K562 (cell line): ENCODE data around the gene SNX9. TPM values are rescaled to one million over a fixed set of nuclear protein-coding genes. Genes with fewer than 3 reads are reported as not detected.

ENCODE experiments used
- ELF4 ChIP-seq: fragments of 450-650 bp; formaldehyde crosslinking; IDR thresholded peaks from 2 replicates; pipeline ENCODE4 v1.4.0; 2022; ENCODE audit warnings: missing genetic modification characterization
- ESRRB ChIP-seq: fragments of 250-450 bp; sonication (Bioruptor Pico); IDR thresholded peaks from 2 replicates; pipeline ENCODE4 v1.5.0; 2020; ENCODE audit warnings: mild to moderate bottlenecking, moderate library complexity, borderline replicate concordance
- HDAC2 ChIP-seq: fragments of 450-650 bp; IDR thresholded peaks from 2 replicates; pipeline ENCODE4 v1.6.1; 2016; ENCODE audit warnings: mild to moderate bottlenecking
- NBN ChIP-seq: fragments of 450-650 bp; IDR thresholded peaks from 2 replicates; pipeline ENCODE4 v1.6.1; 2016; ENCODE audit warnings: low read depth, mild to moderate bottlenecking
- NFRKB ChIP-seq: fragments of 450-650 bp; IDR thresholded peaks from 2 replicates; pipeline ENCODE4 v1.6.1; 2016; ENCODE audit warnings: low read depth
- NR2F6 ChIP-seq: fragments of 450-650 bp; formaldehyde crosslinking; IDR thresholded peaks from 2 replicates; pipeline ENCODE4 v1.4.0; 2020; ENCODE audit warnings: mild to moderate bottlenecking
- POLR2AphosphoS2 ChIP-seq: IDR thresholded peaks from 2 replicates; pipeline ENCODE4 v1.6.1; 2012; ENCODE audit warnings: low read length, improper control_type of control experiment
- POLR3A ChIP-seq: IDR thresholded peaks from 2 replicates; pipeline ENCODE4 v1.6.1; 2011; ENCODE audit warnings: borderline replicate concordance, mild to moderate bottlenecking, moderate library complexity; ENCODE audit not compliant: insufficient read length, insufficient read depth; ENCODE audit errors: extremely low read depth
- PTRF ChIP-seq: fragments of 450-650 bp; IDR thresholded peaks from 2 replicates; pipeline ENCODE4 v1.6.1; 2016; ENCODE audit warnings: mild to moderate bottlenecking, missing genetic modification characterization, missing compliant biosample characterization
- RBM15 ChIP-seq: fragments of 200-400 bp; formaldehyde crosslinking; IDR thresholded peaks from 2 replicates; pipeline ENCODE4 v1.6.1; 2018; ENCODE audit warnings: mild to moderate bottlenecking, low read length, moderate library complexity; ENCODE audit not compliant: insufficient read depth
- RREB1 ChIP-seq: fragments of 250-450 bp; sonication (Bioruptor Pico); IDR thresholded peaks from 2 replicates; pipeline ENCODE4 v1.4.0; 2020
- SMAD2 ChIP-seq: fragments of 150-350 bp; IDR thresholded peaks from 2 replicates; pipeline ENCODE4 v1.6.1; 2014; ENCODE audit warnings: low read depth, mild to moderate bottlenecking, low read length
- TBL1XR1 ChIP-seq, 2 experiments: IDR thresholded peaks; 2 replicates each; pipeline ENCODE4 v1.6.1; 2012; ENCODE audit warnings: improper control_type of control experiment in 2 of 2, low read length in 2 of 2, mild to moderate bottlenecking in 1 of 2
- ZBTB17 ChIP-seq: fragments of 450-650 bp; formaldehyde crosslinking; IDR thresholded peaks from 2 replicates; pipeline ENCODE4 v1.4.0; 2020; ENCODE audit warnings: mild to moderate bottlenecking
- ZNF146 ChIP-seq: IDR thresholded peaks from one replicate; pipeline ENCODE4 v1.6.1; 2018; ENCODE audit warnings: missing compliant biosample characterization; ENCODE audit not compliant: unreplicated experiment
- ZNF280A ChIP-seq: fragments of 450-650 bp; IDR thresholded peaks from 2 replicates; pipeline ENCODE4 v1.6.1; 2018; ENCODE audit warnings: mild to moderate bottlenecking, low read depth; ENCODE audit not compliant: partially characterized antibody
- ZNF766 ChIP-seq: fragments of 200-800 bp; sonication (Bioruptor generic); conservative IDR thresholded peaks from 2 replicates; pipeline ENCODE4 v1.6.1; 2016; ENCODE audit warnings: missing genetic modification characterization, missing compliant biosample characterization
- polyA plus RNA-seq, 8 experiments: library from polyadenylated mRNA; depleted of rRNA in 4 of 8; stranded (reverse) in 5 of 8; unstranded in 3 of 8; fragments of >200 nt; fragmentation: Nextera tagmentation in 2 of 8; fragmentation: Illumina TruSeq in 1 of 8; extraction: Ambion mirVana in 2 of 8; extraction: Trizol in 1 of 8; gene quantifications; 2 replicates each; pipeline versions ENCODE4 v1.2.1 to v1.2.3, GENCODE V29; 2011 to 2014; ENCODE audit warnings: inconsistent platforms in 1 of 8, missing spikeins in 1 of 8
- total RNA-seq, 7 experiments: library from RNA; depleted of rRNA in 6 of 7; stranded (reverse); fragments of >200 nt in 6 of 7; fragmentation: Illumina TruSeq in 2 of 7; extraction: Trizol in 2 of 7; gene quantifications; 2 replicates each; pipeline versions ENCODE4 v1.2.1 to v1.2.3, GENCODE V29; 2011 to 2021; ENCODE audit warnings: low replicate concordance in 1 of 7

The SNX9 gene
- total and polyA plus RNA-seq, 9 of the 15 experiments (the other 6 are each of a cell fraction or from before 2014, with no cell fraction given): 6.0 to 81.7 (median 57.1) TPM

- TF ChIP-seq POLR2AphosphoS2: no peak
- TF ChIP-seq ZNF146 (CRISPR knock-in tag): no peak
- 0 out of 2 replicates have a peak, but pooled peaks have one; percentile 38 for TF ChIP-seq NFRKB
- TF ChIP-seq ZNF766: 0 out of 2 replicates have a peak, but pooled peaks have one; percentile 17
- TF ChIP-seq TBL1XR1 (IDR thresholded peaks at IDR 0.05; ENCODE audit: low read length in 2 of 2): peak; percentile 62 to 71; a peak in 2 of 4 replicates
- TF ChIP-seq ZBTB17 (CRISPR knock-in tag): peak; percentile 58
- TF ChIP-seq RREB1 (CRISPR knock-in tag): no peak
- no peak for TF ChIP-seq ESRRB
- TF ChIP-seq ZNF280A: no peak
- TF ChIP-seq NBN: 0 out of 2 replicates have a peak, but pooled peaks have one; percentile 75
- peak; percentile 55; the same call in 1 of the 2 replicates for TF ChIP-seq HDAC2
- no peak for TF ChIP-seq POLR3A
- no peak for TF ChIP-seq NR2F6
- no peak for TF ChIP-seq RBM15
- TF ChIP-seq ELF4 (CRISPR knock-in tag): no peak
- TF ChIP-seq SMAD2: no peak
- no peak for TF ChIP-seq PTRF
Measured at GRCh38 chr6:157823528-157824370, 703 bp downstream of the SNX9 start (continued).
